ENCODE results near the gene CAP1. TPM values are rescaled to one million over a fixed set of nuclear protein-coding genes. Genes with fewer than 3 reads are reported as not detected.

Gene CAP1
- total and polyA plus RNA-seq, 12 donors: 59.9 to 304 (median 204) TPM

DNA sequence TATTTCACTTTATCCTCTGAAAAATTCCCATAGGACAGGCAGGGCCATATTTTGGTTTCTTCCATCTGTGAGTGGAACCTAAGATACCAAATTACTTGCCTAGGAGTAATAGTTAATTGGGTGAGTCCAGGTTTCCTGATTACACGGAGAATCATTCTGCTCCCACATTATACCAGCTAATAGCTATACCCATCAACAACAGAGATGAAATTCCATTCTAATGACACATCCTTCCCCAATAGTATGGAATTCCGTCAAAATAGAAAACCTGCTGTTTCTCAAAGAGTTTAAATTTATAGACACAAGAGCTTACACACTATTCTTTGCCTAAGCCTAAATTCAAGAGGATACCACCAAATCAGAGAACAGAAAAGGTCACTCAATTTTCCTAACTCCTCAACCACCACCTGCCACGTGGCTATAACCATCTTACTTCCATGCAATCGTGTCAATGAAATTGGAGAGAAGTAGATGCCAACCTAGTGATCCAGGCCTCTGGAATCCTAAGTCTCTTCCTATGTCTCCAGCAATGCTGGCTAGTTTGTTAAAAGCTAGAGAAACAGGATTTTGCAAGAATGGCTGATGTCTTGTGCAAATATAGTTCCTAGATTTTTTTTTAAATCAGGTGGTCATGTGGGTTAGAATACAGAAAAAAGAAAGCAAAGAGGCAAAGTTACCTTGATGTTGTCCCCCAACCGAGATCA is 50.3 kb downstream of the CAP1 start:
- peaks cover 0 to 60% of the 10 kb centered on the region in 2 donors for H3K36me3 ChIP-seq (replicated peaks in 1 of 2)
- intact Hi-C loops (cut with DNase I): no loop called here

DNA sequence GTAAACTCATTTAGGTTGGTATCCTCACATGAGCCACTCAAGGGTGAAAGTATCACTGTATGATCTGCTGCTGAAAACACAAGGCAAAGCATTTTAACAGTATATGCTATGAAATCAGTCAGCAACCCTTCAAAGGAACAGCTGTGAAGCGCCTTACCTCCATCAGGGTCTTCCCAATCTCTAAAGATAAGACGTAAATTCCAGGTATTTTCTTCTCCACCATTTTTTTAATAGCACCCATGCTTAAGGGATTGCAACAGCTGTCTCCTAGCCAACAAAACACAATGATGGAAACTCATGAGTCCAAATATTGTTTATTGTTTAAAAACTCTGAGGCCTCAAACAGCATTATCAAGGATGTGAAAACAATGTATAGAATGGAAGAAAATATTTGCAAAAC is 51.7 kb downstream of the CAP1 start:
- H3K27me3 ChIP-seq: no peaks in the 10 kb centered on the region
- no peak for DNase-seq
- no peak overlapping the region for H3K27ac ChIP-seq
- intact Hi-C loops (cut with DNase I): no loop called here
- no peaks in the 10 kb centered on the region for H3K9me3 ChIP-seq (replicated peaks in 1 of 3)
- 92 to 97% (median 92%) methylated on average over 2 of the region's 2 CpGs for WGBS, 4 donors
- H3K4me3 ChIP-seq: no peak overlapping the region
- no peak for TF ChIP-seq CTCF (IDR thresholded peaks at IDR 0.05)
- TF ChIP-seq POLR2A (IDR thresholded peaks at IDR 0.05): no peak
- H3K4me1 ChIP-seq (replicated peaks in 1 of 2): peaks cover 0 to 6% of the 10 kb centered on the region in 2 donors
- H3K36me3 ChIP-seq (replicated peaks in 1 of 2): peaks cover 0 to 45% of the 10 kb centered on the region in 2 donors

More for the DNA sequence above, 50.3 kb downstream of the CAP1 start:
- Histone ChIP-seq H3K27me3 (no peaks in the 10 kb centered on the region), H3K9me3 (replicated peaks in 1 of 3) (no peaks in the 10 kb centered on the region), H3K27ac (no peak overlapping the region), H3K4me3 (no peak overlapping the region), H3K4me1 (replicated peaks in 1 of 2) (no peaks in the 10 kb centered on the region)
- 86 to 89% (median 87%) methylated on average over 5 of the region's 5 CpGs for WGBS, 4 donors
- TF ChIP-seq CTCF (IDR thresholded peaks at IDR 0.05): no peak
- TF ChIP-seq POLR2A (IDR thresholded peaks at IDR 0.05): no peak
- DNase-seq: no peak

DNA sequence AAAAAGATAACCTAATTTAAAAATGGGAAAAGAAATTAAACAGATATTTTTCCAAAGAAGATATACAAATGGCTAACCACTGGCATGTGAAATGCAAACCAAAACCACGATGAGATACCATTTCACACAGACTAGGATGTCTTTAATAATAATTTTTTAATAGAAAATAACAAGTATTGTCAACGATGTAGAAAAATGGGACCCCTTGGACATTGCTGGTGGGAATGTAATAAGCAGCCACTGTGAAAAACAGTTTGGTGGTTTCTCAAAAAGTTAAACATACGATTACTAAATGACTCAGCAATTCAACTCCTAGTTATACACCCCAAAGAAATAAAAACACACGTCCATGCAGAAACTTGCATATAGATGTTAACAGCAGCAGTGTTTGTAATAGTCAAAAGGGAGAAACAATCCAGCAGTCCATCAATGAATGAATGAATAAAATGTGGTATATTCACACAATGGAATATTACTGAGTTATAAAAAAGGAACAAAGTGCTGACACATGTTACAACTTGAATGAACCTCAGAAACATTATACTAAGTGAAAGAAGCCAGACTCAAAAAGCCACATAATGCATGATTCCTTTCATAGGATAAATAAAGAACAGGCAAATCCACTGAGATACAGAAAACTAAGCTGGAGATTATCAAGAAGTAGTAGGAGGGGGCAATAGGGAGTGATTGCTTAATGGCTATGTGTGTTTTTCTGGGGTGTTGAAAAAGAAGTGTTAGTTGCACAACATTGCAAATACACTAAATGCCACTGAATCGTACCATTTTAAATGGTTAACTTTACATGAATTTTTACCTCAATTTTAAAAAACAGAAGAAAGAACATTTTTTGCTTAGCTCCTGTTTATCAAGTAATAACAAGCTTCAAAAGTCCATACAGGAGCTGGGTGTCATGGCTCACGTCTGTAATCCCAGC is 52.4 kb downstream of the CAP1 start:
- Histone ChIP-seq H3K9me3 (replicated peaks in 1 of 3) (no peaks in the 10 kb centered on the region), H3K27ac (no peak overlapping the region), H3K27me3 (no peaks in the 10 kb centered on the region), H3K36me3 (replicated peaks in 1 of 2) (peaks cover 0 to 38% of the 10 kb centered on the region in 2 donors), H3K4me3 (no peak overlapping the region), H3K4me1 (replicated peaks in 1 of 2) (peaks cover 0 to 11% of the 10 kb centered on the region in 2 donors)
- TF ChIP-seq CTCF (IDR thresholded peaks at IDR 0.05) (no peak), POLR2A (IDR thresholded peaks at IDR 0.05) (no peak)
- DNase-seq: no peak
- 67 to 72% (median 69%) methylated on average over 6 of the region's 6 CpGs for WGBS, 4 donors
- intact Hi-C loops (cut with DNase I): no loop called here

GRCh38 chr1:40094466-40095110 is 54.1 kb downstream of the CAP1 start:
- intact Hi-C loops (cut with DNase I): no loop called here
- peak overlapping the region in 2 of 5 donors; percentile 24 to 71 for H3K27ac ChIP-seq
- no peak for TF ChIP-seq CTCF (IDR thresholded peaks at IDR 0.05)
- no peak for TF ChIP-seq POLR2A (IDR thresholded peaks at IDR 0.05)
- H3K4me3 ChIP-seq: no peak overlapping the region
- DNase-seq: no peak
- 55 to 63% (median 59%) methylated on average over 4 of the region's 4 CpGs for WGBS, 4 donors
- peaks cover 0 to 11% of the 10 kb centered on the region in 2 donors for H3K4me1 ChIP-seq (replicated peaks in 1 of 2)
- H3K36me3 ChIP-seq (replicated peaks in 1 of 2): peaks cover 0 to 23% of the 10 kb centered on the region in 2 donors
- H3K27me3 ChIP-seq: no peaks in the 10 kb centered on the region
- H3K9me3 ChIP-seq (replicated peaks in 1 of 3): no peaks in the 10 kb centered on the region

All from adrenal gland (tissue), 12 donors.